HG02970 (cell line): Measurements from ENCODE around the gene KIF18B.

Experiments
- ATAC-seq: cut with Tn5 transposase; IDR thresholded peaks from one replicate; pipeline ENCODE4 v1.9.1; 2021; ENCODE audit warnings: mild to moderate bottlenecking, moderate library complexity, moderate number of reproducible peaks; ENCODE audit not compliant: unreplicated experiment, low FRiP score

Gene KIF18B

DNA sequence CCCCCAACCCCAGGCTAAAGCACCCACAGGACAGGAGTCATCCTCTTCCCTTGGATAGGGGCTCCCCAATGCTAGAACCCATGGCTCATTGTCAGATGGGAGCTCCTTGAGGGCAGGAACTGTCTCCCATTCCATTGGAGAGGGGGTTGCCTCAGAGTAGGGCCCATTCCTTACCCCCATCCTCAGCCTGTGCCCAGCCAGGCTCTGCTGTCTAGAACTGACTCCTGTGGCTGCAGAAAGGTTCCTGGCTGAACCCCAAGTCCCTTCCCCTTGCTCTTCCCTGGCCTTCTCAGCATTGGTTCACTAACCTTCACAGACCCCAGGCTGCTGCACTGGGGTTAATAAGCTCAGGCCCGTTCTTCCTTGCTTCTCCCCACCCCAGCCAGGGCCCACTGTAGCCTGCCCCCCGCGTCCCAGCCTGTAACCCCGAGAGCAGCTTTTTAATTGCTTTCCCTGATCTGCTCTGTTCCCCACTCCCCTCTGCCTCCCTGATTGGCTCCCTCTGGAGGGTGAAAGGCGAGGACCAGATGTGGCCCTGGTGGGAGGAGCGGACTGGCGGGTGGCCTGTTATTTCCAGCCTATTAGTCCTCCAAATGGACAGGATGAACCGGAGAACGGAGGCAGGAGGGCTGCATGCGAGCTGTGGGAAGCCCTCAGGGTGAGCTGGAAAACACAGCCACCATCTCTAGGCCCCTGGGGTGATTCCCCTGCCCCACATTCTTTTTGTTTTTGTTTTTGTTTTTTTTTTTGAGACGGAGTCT lies 26.3 kb downstream of the KIF18B start:
- ATAC-seq = no peak

- no peak for ATAC-seq
These were observed 27.0 kb downstream of the KIF18B start for GRCh38 chr17:44920565-44920940.

GRCh38 chr17:44919885-44920564 lies 27.5 kb downstream of the KIF18B start:
- ATAC-seq = no peak

DNA sequence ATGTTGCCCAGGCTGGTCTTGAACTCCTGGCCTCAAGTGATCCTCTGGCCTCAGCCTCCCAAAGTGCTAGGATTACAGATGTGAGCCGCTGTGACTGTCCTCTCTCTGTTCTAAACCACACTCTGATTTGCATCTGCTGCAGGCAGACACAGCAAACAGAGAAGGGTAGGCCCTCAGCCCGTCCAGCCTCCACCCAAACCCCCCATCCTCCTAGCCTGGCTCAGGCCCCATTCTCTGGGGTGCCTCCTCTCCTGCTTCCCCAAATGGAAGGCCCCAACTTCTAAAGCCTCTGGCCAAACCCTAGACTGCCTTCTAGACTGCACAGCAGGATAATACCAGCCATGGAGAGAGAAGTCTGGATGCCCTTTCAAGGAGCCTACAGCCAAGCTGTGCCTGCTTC lies 28.2 kb downstream of the KIF18B start:
- no peak for ATAC-seq

DNA sequence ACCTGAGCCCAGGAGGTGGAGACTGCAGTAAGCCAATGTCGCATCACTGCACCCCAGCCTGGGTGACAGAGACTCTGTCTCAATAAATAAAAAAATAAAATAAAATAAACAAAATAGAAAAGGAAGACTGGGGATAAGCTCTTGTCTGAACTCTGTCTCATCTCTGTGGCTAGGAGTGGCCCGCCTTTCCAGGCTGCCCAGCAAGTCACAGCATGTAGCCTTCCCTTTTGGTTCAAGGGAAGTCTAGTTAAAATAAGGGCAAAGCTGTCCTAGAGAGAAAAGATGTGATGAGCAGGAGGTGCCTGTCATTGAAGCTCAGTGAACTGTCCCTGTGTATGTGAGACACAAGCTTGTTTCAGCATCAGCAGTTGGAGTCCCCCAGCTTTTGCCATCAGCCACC lies 29.6 kb downstream of the KIF18B start:
- ATAC-seq = no peak

- no peak for ATAC-seq
These were observed 30.1 kb downstream of the KIF18B start for GRCh38 chr17:44917456-44917855.

- no peak for ATAC-seq
These were observed 30.8 kb downstream of the KIF18B start for GRCh38 chr17:44916781-44917241.

- no peak for ATAC-seq
These were observed 31.5 kb downstream of the KIF18B start for GRCh38 chr17:44915862-44916780.

DNA sequence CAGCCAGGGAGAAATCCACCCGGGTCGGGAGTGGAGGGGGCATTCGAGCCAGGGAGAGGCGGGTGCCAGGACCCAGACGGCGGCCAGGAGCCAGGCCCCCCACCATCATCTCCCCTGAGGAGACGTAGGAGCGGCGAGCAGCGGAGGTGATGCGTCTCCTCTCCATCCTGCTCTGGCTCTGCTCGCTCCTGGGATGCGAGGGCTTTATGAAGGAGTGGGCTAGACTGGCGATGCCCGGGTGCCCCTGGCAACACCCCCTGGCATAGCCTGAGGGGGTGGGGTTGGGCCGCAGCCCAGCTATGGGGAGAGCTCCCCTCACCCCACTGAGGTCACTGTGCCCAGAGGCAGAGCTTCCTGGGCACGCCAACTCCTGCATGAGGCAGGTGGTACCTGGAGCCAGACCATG lies 32.2 kb downstream of the KIF18B start, which contains the start of gene GFAP:
TSS of gene GFAP (minus strand) at position 180 of the 406 bp plus-strand sequence. CDS start at position 166, 14 bp downstream.
- ATAC-seq = no peak

DNA sequence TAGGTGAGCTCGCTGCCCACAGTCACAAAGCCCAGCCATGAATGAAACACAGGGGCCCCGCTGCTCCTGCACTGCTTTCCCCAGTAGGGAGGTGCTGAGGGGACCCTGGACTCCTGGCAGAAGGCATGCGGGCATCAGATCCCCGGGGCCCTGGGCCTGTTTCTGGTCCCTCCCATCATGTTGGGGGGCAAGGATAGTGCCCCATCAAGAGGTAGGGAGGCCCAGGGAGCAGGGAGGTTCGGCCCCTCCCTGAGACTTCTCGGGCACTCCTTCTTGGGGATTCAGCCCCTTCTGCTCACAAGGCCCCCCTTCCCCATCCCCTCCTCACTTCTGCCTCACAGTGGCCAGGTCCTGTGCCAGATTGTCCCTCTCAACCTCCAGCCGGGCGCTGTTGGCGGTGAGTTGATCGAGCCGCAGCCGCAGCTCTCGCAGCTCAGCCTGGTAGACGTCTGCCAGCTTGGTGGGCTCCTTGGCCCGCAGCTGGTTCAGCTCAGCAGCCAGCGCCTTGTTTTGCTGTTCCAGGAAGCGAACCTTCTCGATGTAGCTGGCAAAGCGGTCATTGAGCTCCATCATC lies 32.8 kb downstream of the KIF18B start:
- ATAC-seq = no peak

DNA sequence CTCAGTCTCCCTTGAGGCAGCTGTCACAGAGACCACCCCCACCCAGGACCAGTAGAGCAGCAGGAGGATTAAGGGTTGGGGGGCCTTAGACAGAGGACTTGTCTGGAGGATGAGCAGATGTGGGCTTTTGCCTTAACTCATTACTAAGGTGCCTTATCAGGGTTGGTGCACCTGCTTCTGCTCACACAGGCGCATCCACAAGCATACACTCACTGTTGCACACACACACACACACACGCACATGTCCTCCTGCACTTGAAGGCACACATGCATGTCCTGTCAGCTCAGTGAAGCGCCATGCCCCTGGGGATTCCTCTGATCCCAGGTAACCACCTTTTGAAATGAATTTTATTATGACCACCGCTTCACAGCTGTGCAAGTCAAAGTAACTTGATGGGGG lies 33.4 kb downstream of the KIF18B start:
- ATAC-seq = no peak

DNA sequence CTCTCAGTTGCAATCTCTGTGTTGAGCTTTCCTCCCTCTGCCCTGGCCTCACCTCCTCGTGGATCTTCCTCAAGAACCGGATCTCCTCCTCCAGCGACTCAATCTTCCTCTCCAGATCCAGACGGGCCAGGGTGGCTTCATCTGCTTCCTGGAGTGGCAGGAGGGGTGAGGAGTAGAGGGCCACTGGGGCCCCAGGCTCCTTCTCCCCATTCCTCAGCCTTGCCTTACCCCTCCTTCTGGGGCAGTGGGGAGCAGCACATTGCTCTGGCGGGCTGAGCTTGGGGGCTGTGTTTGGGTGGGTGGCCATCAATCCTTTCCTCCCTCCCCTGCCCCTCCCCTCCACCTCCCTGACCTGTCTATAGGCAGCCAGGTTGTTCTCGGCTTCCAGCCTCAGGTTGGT lies 33.9 kb downstream of the KIF18B start:
- ATAC-seq = no peak

- ATAC-seq = no peak
These were observed 34.6 kb downstream of the KIF18B start for GRCh38 chr17:44912763-44913544.

DNA sequence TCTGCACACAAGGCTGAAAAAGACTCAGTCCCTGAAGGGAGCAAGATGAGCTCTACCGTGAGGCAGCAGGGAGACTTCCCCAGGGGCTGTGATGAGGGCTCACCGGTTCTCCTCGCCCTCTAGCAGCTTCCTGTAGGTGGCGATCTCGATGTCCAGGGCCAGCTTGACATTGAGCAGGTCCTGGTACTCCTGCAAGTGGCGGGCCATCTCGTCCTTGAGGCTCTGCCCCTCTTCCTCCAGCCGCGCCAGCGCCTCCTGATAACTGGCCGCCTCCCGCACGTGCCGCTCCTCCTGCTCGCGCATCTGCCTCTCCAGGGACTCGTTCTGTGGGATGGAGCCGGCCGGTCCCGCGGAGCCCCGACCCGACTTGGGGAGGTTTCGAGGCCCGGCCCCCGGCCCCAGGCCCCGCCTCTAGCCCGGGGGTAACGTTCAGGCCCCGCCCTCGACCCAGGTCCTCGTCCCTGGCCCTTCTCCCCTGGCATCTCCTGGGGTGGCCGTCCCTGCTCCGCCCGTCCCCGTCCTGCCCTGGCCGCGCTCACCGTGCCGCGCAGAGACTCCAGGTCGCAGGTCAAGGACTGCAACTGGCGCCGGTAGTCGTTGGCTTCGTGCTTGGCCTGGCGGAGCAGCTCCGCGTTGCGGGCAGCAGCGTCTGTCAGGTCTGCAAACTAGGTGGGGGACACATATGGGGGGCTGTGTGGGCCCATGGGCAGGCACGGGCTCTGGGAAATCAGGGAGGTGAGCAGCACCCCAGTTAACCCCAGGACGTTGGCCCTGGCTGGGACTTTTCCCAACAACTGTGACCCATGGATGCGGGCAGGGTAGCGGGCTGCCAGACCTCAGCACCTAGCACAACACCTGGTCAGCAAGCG lies 36.2 kb downstream of the KIF18B start:
- ATAC-seq = no peak

DNA sequence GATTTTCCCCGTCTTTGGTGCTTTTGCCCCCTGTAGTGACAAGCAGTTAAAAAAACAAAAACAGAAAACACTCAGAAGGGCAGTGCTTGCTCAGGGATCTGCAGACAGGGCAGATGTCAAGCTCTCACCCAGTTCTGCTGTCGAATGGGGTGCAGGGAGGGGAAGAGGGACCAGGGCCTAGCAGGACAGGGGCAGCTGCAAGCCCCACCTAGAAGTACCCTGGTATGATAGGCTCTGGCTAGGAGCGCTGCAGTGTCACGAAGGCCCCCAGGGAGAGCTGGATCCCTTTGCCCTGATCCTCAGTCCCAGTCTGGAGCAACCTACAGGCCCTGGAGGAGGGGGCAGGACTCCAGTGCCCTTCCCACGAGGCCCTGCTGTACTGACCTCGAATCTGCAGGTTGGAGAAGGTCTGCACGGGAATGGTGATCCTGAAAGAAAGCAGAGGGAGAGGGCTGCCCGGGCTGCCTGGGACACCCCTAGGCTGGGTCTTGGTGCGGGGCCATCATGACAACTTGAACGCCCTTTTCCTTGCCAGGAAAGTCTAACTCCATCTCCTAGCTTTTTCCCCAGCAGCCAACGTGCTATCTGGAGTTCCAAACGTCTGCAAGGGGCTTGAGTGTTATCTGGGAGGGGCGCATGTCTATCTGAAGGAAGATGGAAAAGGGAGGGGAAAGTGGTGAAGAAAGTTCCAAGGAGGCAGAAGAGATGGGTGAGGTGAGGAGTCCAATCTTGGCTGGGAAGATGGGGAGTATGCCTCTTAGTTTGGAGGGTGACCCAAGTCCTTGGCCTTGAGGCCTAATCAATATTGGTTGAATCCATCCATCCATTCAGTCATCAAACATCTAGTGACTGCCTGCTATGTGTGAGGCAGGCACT lies 37.1 kb downstream of the KIF18B start:
- ATAC-seq = no peak

DNA sequence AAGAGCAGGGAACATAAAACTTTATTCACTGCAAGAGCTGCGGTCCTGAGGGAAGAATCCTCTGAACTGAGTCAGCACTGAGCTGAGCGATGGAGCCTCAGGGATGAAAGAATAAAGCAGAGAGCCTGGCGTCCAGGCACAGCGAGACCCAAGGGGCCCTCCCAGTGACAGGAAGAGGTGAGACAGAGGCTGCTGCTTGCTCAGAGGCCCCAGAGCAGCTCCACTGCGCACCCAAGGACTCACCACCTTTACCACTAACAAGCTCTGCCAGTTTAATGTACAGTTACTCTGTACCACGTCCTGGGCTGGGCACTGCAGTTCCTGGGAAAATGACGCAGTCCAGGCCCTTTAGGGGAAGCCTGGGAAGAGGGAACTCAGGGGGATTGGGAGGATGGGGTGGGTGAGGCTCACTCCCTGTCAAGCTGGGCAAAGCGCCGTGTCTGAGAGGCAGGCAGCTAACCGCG lies 37.9 kb downstream of the KIF18B start:
- no peak for ATAC-seq

GRCh38 chr17:44908761-44909326 lies 38.7 kb downstream of the KIF18B start:
- ATAC-seq = no peak
